Heart right ventricle (tissue), 16 donors: ENCODE data around the gene KCNQ1. TPM values are rescaled to one million over a fixed set of nuclear protein-coding genes. Genes with fewer than 3 reads are reported as not detected.

Experiments
- ATAC-seq, 8 donors: fragments of 200-7000 bp; cut with Tn5 transposase; one replicate each; pipeline ENCODE4 v1.9.1; 2020; ENCODE audit warnings: mild to moderate bottlenecking in 8 of 8, moderate library complexity in 8 of 8, moderate number of reproducible peaks in 1 of 8
- DNase-seq, 2 donors: peaks; one replicate each; pipeline ENCODE4 v3.0.0-alpha.2; 2020
- H3K27ac ChIP-seq, 10 donors: fragments of 200-600 bp; sonication (generic) in 2 of 10; one replicate each; pipeline versions ENCODE4 v1.5.0 to v1.8.0; 2020 to 2022; ENCODE audit warnings: mild to moderate bottlenecking in 3 of 10
- H3K27me3 ChIP-seq, 7 donors: fragments of 200-600 bp; one replicate each; pipeline ENCODE4 v1.8.0; 2021 to 2022; ENCODE audit warnings: mild to moderate bottlenecking in 2 of 7
- H3K36me3 ChIP-seq, 9 donors: fragments of 200-600 bp; sonication (generic) in 1 of 9; one replicate each; pipeline versions ENCODE4 v1.5.0 to v1.8.0; 2020 to 2022; ENCODE audit warnings: mild to moderate bottlenecking in 2 of 9
- H3K4me1 ChIP-seq, 9 donors: fragments of 200-600 bp; sonication (generic) in 1 of 9; one replicate each; pipeline versions ENCODE4 v1.5.0 to v1.8.0; 2020 to 2022; ENCODE audit warnings: mild to moderate bottlenecking in 4 of 9
- H3K4me3 ChIP-seq, 10 donors: fragments of 200-600 bp; sonication (generic) in 2 of 10; one replicate each; pipeline versions ENCODE4 v1.5.0 to v1.8.0; 2020 to 2022; ENCODE audit warnings: mild to moderate bottlenecking in 7 of 10, moderate library complexity in 2 of 10
- H3K9me3 ChIP-seq, 11 donors: fragments of 200-600 bp in 10 of 11; sonication (generic) in 2 of 11; one replicate each; pipeline versions ENCODE4 v1.5.0 to v1.8.0; 2013 to 2022; ENCODE audit warnings: mild to moderate bottlenecking in 2 of 11, control low read depth in 1 of 11, moderate library complexity in 1 of 11
- WGBS, 2 donors: extraction: QIAGEN DNeasy Blood & Tissue Kit; methylation state at CpG; one replicate each; pipeline ENCODE4 v1.1.7; 2013; ENCODE audit warnings: inconsistent platforms in 1 of 2; 5-methylcytosine and 5-hydroxymethylcytosine counted together
- intact Hi-C, 10 donors: fragments of 100-400 bp; cut with DNase I; formaldehyde crosslinking; loops; one replicate each; pipeline versions ENCODE4 v1.11.1 to v1.14.2; 2022
- polyA plus RNA-seq, 2 donors: library from polyadenylated mRNA; stranded (reverse); fragments of 200-250 nt; gene quantifications; one replicate each; pipeline ENCODE4 v1.2.3, GENCODE V29; 2013
- total RNA-seq, 10 donors: library from RNA; stranded (reverse); fragmentation: NEBNext Ultra II Directional in 3 of 10; extraction: Animal tissue kit (Norgen Biotek cat#: 25700) in 3 of 10; gene quantifications; one replicate each; pipeline versions ENCODE4 v1.2.1 to v1.2.4, GENCODE V29; 2021 to 2023
- TF ChIP-seq, protein P1 (sequence below), 9 donors: fragments of 200-600 bp; sonication (generic) in 2 of 9; IDR thresholded peaks; one replicate each; pipeline versions ENCODE4 v1.5.0 to v1.8.0; 2021 to 2022; ENCODE audit warnings: antibody characterized with exemption in 9 of 9, mild to moderate bottlenecking in 5 of 9, moderate library complexity in 1 of 9
- donor health status: Arrhythmogenic right ventricular cardiomyopathy.
- donor health status: ischemic (EF 13 %, LVEDD 7.1; RV severe dilation, severe dysfunction).
- donor health status: healthy with polysubstance abuse.
- donor health status: DM: no; HTN: yes; CAD: no.
- donor health status: DM: no; HTN: no; CAD: no.
- donor health status: ischemic (EF 25% LVEDD 6.9; RV normal size, moderate dysfunction).
- donor health status: ischemic (EF 25% LVEDD 5.7; RV mildly dilated, moderate dysfunction).
- donor health status: healthy.
- donor health status: DM: yes; HTN: yes; CAD: no.
- donor health status: Ischemic cardiomyopathy.
- donor health status: ischemic (EF 35%, LVEDD 5.7; RV mildly dilated, moderate dysfunction).
- donor health status: nonischemic (EF 11% LVEDD 7.7; RV severe dilation, severe dysfunction).
- donor health status: DM: yes; HTN: yes; CAD: no.
- donor health status: PGD.
- donor health status: ischemic (EF 29% LVEDD 5.4; RV normal size, mild dysfunction).
- donor health status: nonischemic (EF 23%, LVEDD 6.1; RV moderate dilation, normal function).

The KCNQ1 gene
- total and polyA plus RNA-seq, 12 donors = 19.9 to 48.2 (median 33.7) TPM

GRCh38 chr11:2588809-2589537, 144.2 kb downstream of the KCNQ1 start:
- no peak overlapping the region for H3K27ac ChIP-seq
- TF ChIP-seq, protein P1, sequence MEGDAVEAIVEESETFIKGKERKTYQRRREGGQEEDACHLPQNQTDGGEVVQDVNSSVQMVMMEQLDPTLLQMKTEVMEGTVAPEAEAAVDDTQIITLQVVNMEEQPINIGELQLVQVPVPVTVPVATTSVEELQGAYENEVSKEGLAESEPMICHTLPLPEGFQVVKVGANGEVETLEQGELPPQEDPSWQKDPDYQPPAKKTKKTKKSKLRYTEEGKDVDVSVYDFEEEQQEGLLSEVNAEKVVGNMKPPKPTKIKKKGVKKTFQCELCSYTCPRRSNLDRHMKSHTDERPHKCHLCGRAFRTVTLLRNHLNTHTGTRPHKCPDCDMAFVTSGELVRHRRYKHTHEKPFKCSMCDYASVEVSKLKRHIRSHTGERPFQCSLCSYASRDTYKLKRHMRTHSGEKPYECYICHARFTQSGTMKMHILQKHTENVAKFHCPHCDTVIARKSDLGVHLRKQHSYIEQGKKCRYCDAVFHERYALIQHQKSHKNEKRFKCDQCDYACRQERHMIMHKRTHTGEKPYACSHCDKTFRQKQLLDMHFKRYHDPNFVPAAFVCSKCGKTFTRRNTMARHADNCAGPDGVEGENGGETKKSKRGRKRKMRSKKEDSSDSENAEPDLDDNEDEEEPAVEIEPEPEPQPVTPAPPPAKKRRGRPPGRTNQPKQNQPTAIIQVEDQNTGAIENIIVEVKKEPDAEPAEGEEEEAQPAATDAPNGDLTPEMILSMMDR (IDR thresholded peaks at IDR 0.05) = no peak
- DNase-seq (peak in 1 of 2 donors; percentile 9), ATAC-seq (no peak)
- intact Hi-C loops = no loop called here
- peaks cover 0 to 3% (median 0%) of the 10 kb centered on the region in 11 donors for H3K9me3 ChIP-seq
- peaks cover 0 to 21% (median 0%) of the 10 kb centered on the region in 9 donors for H3K36me3 ChIP-seq
- no peaks in the 10 kb centered on the region for H3K27me3 ChIP-seq
- H3K4me1 ChIP-seq = no peaks in the 10 kb centered on the region
- 85% methylated on average over 29 of the region's 29 CpGs for WGBS, 2 donors
- H3K4me3 ChIP-seq = no peak overlapping the region

GRCh38 chr11:2589538-2589934, 144.7 kb downstream of the KCNQ1 start:
- 93% methylated on average over 12 of the region's 12 CpGs for WGBS, 2 donors
- Histone ChIP-seq H3K27ac (no peak overlapping the region), H3K4me1 (no peaks in the 10 kb centered on the region), H3K4me3 (no peak overlapping the region), H3K36me3 (peaks cover 0 to 21% (median 0%) of the 10 kb centered on the region in 9 donors), H3K27me3 (no peaks in the 10 kb centered on the region), H3K9me3 (peaks cover 0 to 8% (median 0%) of the 10 kb centered on the region in 11 donors)
- DNase-seq = peak in 1 of 2 donors; percentile 4
- TF ChIP-seq, protein P1 (IDR thresholded peaks at IDR 0.05) = no peak
- intact Hi-C loops = no loop called here
- ATAC-seq = peak in 1 of 8 donors; percentile 10

DNA sequence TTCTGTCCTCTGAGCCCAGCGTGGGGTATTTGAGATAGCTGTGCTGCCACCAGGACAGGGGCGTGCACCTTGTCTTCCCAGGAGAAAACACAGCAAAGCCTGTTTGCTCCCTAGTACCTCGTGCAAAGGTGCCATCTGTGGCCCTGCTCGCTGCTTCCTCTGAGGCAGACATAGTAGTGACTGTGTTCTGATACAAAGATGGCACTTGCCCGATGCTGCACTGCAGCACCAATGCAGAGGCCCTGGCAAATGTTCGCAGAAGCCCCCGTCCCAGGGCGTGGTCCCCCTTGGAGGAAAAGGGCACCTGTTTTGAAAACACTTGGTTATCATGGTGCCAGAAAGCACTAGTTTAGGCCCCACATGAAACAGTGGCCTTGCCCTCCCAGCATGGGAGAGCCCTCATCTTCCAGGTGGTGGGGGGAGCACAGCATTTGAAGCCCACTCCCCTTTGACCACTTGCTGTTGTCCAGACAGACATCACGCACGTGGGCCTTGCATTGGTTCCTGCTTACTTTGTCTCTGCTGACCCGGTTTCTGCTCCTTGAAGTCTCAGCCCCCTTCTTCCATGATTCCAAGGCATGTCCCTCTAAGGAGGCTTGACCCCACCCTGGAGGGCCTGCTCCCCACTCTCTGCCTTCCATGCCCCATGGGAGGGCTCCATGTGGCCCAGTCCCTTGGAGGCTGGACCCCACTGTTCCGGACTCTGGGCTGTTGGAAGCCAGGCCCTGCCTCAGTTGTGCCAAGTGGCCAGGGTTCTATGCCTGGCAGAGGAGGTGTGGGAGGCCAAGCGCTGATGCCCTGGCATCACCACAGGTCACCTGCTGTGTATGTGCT, 145.5 kb downstream of the KCNQ1 start:
- DNase-seq (no peak), ATAC-seq (no peak)
- H3K4me1 ChIP-seq = no peaks in the 10 kb centered on the region
- H3K4me3 ChIP-seq = no peak overlapping the region
- intact Hi-C loops = no loop called here
- no peaks in the 10 kb centered on the region for H3K27me3 ChIP-seq
- peaks cover 0 to 21% (median 0%) of the 10 kb centered on the region in 9 donors for H3K36me3 ChIP-seq
- peaks cover 0 to 8% (median 0%) of the 10 kb centered on the region in 11 donors for H3K9me3 ChIP-seq
- H3K27ac ChIP-seq = no peak overlapping the region
- 94 to 95% methylated on average over 13 of the region's 13 CpGs for WGBS, 2 donors
- TF ChIP-seq, protein P1 (IDR thresholded peaks at IDR 0.05) = no peak

GRCh38 chr11:2590965-2591754, 146.4 kb downstream of the KCNQ1 start:
- no peak overlapping the region for H3K4me3 ChIP-seq
- DNase-seq (peak in 1 of 2 donors; percentile 6), ATAC-seq (no peak)
- intact Hi-C loops = no loop called here
- WGBS, 2 donors = 86 to 87% methylated on average over 28 of the region's 28 CpGs
- peaks cover 0 to 8% (median 0%) of the 10 kb centered on the region in 11 donors for H3K9me3 ChIP-seq
- no peaks in the 10 kb centered on the region for H3K4me1 ChIP-seq
- TF ChIP-seq, protein P1 (IDR thresholded peaks at IDR 0.05) = no peak
- H3K36me3 ChIP-seq = peaks cover 0 to 21% (median 0%) of the 10 kb centered on the region in 9 donors
- H3K27me3 ChIP-seq = no peaks in the 10 kb centered on the region
- no peak overlapping the region for H3K27ac ChIP-seq
